Astrocyte (in vitro differentiated cells and primary cell): ENCODE results near the gene GRM2. TPM values are rescaled to one million over a fixed set of nuclear protein-coding genes. Genes with fewer than 3 reads are reported as not detected.

ENCODE experiments used
- DNase-seq: peaks from one replicate; pipeline ENCODE4 v3.0.0-alpha.2; 2010; ENCODE audit warnings: low read depth
- FAIRE-seq: peaks from 2 replicates; lab custom pipeline; 2011; peaks lifted over from hg19 to GRCh38; lab: Jason Lieb, UNC
- H2AFZ ChIP-seq: 2 replicates; pipeline ENCODE4 v1.6.0; 2012; ENCODE audit warnings: low read depth, low read length, inconsistent platforms
- H3K27ac ChIP-seq: 2 replicates; pipeline ENCODE4 v1.5.1; 2011; ENCODE audit warnings: low read depth, low read length, inconsistent platforms
- H3K27me3 ChIP-seq: 2 replicates; pipeline ENCODE4 v1.6.0; 2011; ENCODE audit warnings: low read length, inconsistent platforms; ENCODE audit not compliant: insufficient read depth
- H3K36me3 ChIP-seq: 2 replicates; pipeline ENCODE4 v1.5.1; 2011; ENCODE audit warnings: low read length, inconsistent platforms; ENCODE audit not compliant: insufficient read depth
- H3K4me1 ChIP-seq: 2 replicates; pipeline ENCODE4 v1.5.1; 2011; ENCODE audit warnings: low read length, inconsistent platforms; ENCODE audit not compliant: insufficient read depth
- H3K4me2 ChIP-seq: 2 replicates; pipeline ENCODE4 v1.6.0; 2012; ENCODE audit warnings: low read length, inconsistent platforms
- H3K4me3 ChIP-seq: 2 replicates; pipeline ENCODE4 v1.5.1; 2011; ENCODE audit warnings: low read depth, mild to moderate bottlenecking, low read length, inconsistent platforms; ENCODE audit not compliant: insufficient read depth
- H3K79me2 ChIP-seq: 2 replicates; pipeline ENCODE4 v1.6.0; 2012; ENCODE audit warnings: mild to moderate bottlenecking, low read length, inconsistent platforms; ENCODE audit not compliant: insufficient read depth
- H3K9ac ChIP-seq: 2 replicates; pipeline ENCODE4 v1.6.0; 2012; ENCODE audit warnings: mild to moderate bottlenecking, low read length, inconsistent platforms
- H3K9me3 ChIP-seq: 2 replicates; pipeline ENCODE4 v1.5.1; 2012; ENCODE audit warnings: low read depth, mild to moderate bottlenecking, low read length, inconsistent platforms; ENCODE audit not compliant: insufficient read depth
- H4K20me1 ChIP-seq: 2 replicates; pipeline ENCODE4 v1.6.0; 2012; ENCODE audit warnings: low read length, inconsistent platforms; ENCODE audit not compliant: insufficient read depth
- H3K27ac Mint-ChIP-seq: one replicate; pipeline ENCODE4 v1.8.0; 2021; ENCODE audit warnings: mild to moderate bottlenecking, mixed read lengths; ENCODE audit not compliant: unreplicated experiment
- H3K27me3 Mint-ChIP-seq: one replicate; pipeline ENCODE4 v1.8.0; 2021; ENCODE audit warnings: low read depth, mixed read lengths; ENCODE audit not compliant: unreplicated experiment
- H3K36me3 Mint-ChIP-seq: one replicate; pipeline ENCODE4 v1.8.0; 2021; ENCODE audit warnings: low read depth, mixed read lengths; ENCODE audit not compliant: unreplicated experiment
- H3K4me1 Mint-ChIP-seq: one replicate; pipeline ENCODE4 v1.8.0; 2021; ENCODE audit warnings: low read depth, mixed read lengths; ENCODE audit not compliant: unreplicated experiment
- H3K4me3 Mint-ChIP-seq: one replicate; pipeline ENCODE4 v1.8.0; 2021; ENCODE audit warnings: mild to moderate bottlenecking, moderate library complexity, mixed read lengths; ENCODE audit not compliant: unreplicated experiment
- H3K9me3 Mint-ChIP-seq: one replicate; pipeline ENCODE4 v1.8.0; 2021; ENCODE audit warnings: mild to moderate bottlenecking, mixed read lengths; ENCODE audit not compliant: unreplicated experiment
- CTCF ChIP-seq: IDR thresholded peaks from 2 replicates; pipeline ENCODE4 v1.5.1; 2011; ENCODE audit warnings: low read depth, mild to moderate bottlenecking, inconsistent platforms, low read length, moderate library complexity; ENCODE audit not compliant: insufficient read depth
- EZH2 ChIP-seq: IDR thresholded peaks from 2 replicates; pipeline ENCODE4 v1.6.1; 2012; ENCODE audit warnings: mild to moderate bottlenecking, low read length, inconsistent platforms; ENCODE audit not compliant: insufficient read depth
- total RNA-seq: library from RNA; stranded (reverse); gene quantifications from 2 replicates; pipeline ENCODE4 v1.2.1, GENCODE V29; 2021

The GRM2 gene
- total RNA-seq, 1 donor from 2014 or later: 0.25 TPM

GRCh38 chr3:51734572-51734907, 27.7 kb downstream of the GRM2 start:
- TF ChIP-seq CTCF: no peak
- H3K9ac ChIP-seq: no peak overlapping the region
- no peak overlapping the region for H3K27ac ChIP-seq
- no peaks in the 10 kb centered on the region for H4K20me1 ChIP-seq
- DNase-seq (no peak), FAIRE-seq (no peak)
- Mint-ChIP-seq H3K9me3 (peaks cover 5% of the 10 kb centered on the region), H3K27me3 (peaks cover 8% of the 10 kb centered on the region), H3K27ac (no peak overlapping the region), H3K4me1 (no peaks in the 10 kb centered on the region), H3K4me3 (no peak overlapping the region), H3K36me3 (no peaks in the 10 kb centered on the region)
- no peaks in the 10 kb centered on the region for H3K4me1 ChIP-seq
- no peaks in the 10 kb centered on the region for H3K36me3 ChIP-seq
- peaks cover 2% of the 10 kb centered on the region for H3K27me3 ChIP-seq
- H3K4me3 ChIP-seq: no peak overlapping the region
- H3K9me3 ChIP-seq: no peaks in the 10 kb centered on the region
- no peak overlapping the region for H2AFZ ChIP-seq
- H3K79me2 ChIP-seq: no peaks in the 10 kb centered on the region
- no peak overlapping the region for H3K4me2 ChIP-seq

GRCh38 chr3:51735039-51735438, 28.2 kb downstream of the GRM2 start:
- no peaks in the 10 kb centered on the region for H3K9me3 ChIP-seq
- no peak overlapping the region for H2AFZ ChIP-seq
- H3K79me2 ChIP-seq: no peaks in the 10 kb centered on the region
- no peak overlapping the region for H3K4me3 ChIP-seq
- Mint-ChIP-seq H3K4me1 (no peaks in the 10 kb centered on the region), H3K9me3 (peaks cover 5% of the 10 kb centered on the region), H3K27ac (no peak overlapping the region), H3K27me3 (peaks cover 8% of the 10 kb centered on the region), H3K4me3 (no peak overlapping the region), H3K36me3 (no peaks in the 10 kb centered on the region)
- peaks cover 5% of the 10 kb centered on the region for H3K27me3 ChIP-seq
- no peaks in the 10 kb centered on the region for H3K4me1 ChIP-seq
- FAIRE-seq (no peak), DNase-seq (no peak)
- no peak overlapping the region for H3K4me2 ChIP-seq
- no peak overlapping the region for H3K9ac ChIP-seq
- H4K20me1 ChIP-seq: no peaks in the 10 kb centered on the region
- no peaks in the 10 kb centered on the region for H3K36me3 ChIP-seq
- H3K27ac ChIP-seq: no peak overlapping the region
- no peak for TF ChIP-seq EZH2
- no peak for TF ChIP-seq CTCF

GRCh38 chr3:51735950-51736349, 29.1 kb downstream of the GRM2 start:
- Mint-ChIP-seq H3K4me3 (no peak overlapping the region), H3K27ac (no peak overlapping the region), H3K9me3 (peaks cover 7% of the 10 kb centered on the region), H3K36me3 (no peaks in the 10 kb centered on the region), H3K4me1 (no peaks in the 10 kb centered on the region), H3K27me3 (peaks cover 8% of the 10 kb centered on the region)
- no peak for FAIRE-seq
- no peak for DNase-seq
- H3K9me3 ChIP-seq: no peaks in the 10 kb centered on the region
- no peak overlapping the region for H2AFZ ChIP-seq
- no peak overlapping the region for H3K4me2 ChIP-seq
- H3K79me2 ChIP-seq: no peaks in the 10 kb centered on the region
- H3K9ac ChIP-seq: no peak overlapping the region
- H3K36me3 ChIP-seq: no peaks in the 10 kb centered on the region
- H3K4me3 ChIP-seq: no peak overlapping the region
- no peaks in the 10 kb centered on the region for H4K20me1 ChIP-seq
- TF ChIP-seq CTCF (no peak), EZH2 (no peak)
- H3K27ac ChIP-seq: no peak overlapping the region
- H3K27me3 ChIP-seq: peaks cover 5% of the 10 kb centered on the region
- H3K4me1 ChIP-seq: no peaks in the 10 kb centered on the region
